Liver (tissue), 3 donors: ENCODE results near the gene ITGB3.

Source experiments
- EGR1 ChIP-seq, 2 donors: IDR thresholded peaks; 2 replicates each; pipeline ENCODE4 v1.6.1; 2016 to 2018; ENCODE audit warnings: antibody characterized with exemption in 2 of 2, low read depth in 2 of 2
- FOXA1 ChIP-seq: IDR thresholded peaks from 2 replicates; pipeline ENCODE4 v1.6.1; 2016; ENCODE audit warnings: antibody characterized with exemption
- JUND ChIP-seq, 2 donors: IDR thresholded peaks; 2 replicates each; pipeline ENCODE4 v1.6.1; 2016; ENCODE audit warnings: antibody characterized with exemption in 2 of 2
- RAD21 ChIP-seq, 2 donors: IDR thresholded peaks; 2 replicates each; pipeline ENCODE4 v1.6.1; 2016; ENCODE audit warnings: antibody characterized with exemption in 2 of 2, mild to moderate bottlenecking in 2 of 2
- SP1 ChIP-seq: IDR thresholded peaks from 2 replicates; pipeline ENCODE4 v1.6.1; 2018; ENCODE audit warnings: antibody characterized with exemption, mild to moderate bottlenecking
- TAF1 ChIP-seq: conservative IDR thresholded peaks from 2 replicates; pipeline ENCODE4 v1.6.1; 2016; ENCODE audit warnings: antibody characterized with exemption, mild to moderate bottlenecking
- YY1 ChIP-seq: IDR thresholded peaks from 2 replicates; pipeline ENCODE4 v1.6.1; 2016; ENCODE audit warnings: antibody characterized with exemption, mild to moderate bottlenecking
- TF ChIP-seq, protein P1 (sequence below): fragments of 150-350 bp; IDR thresholded peaks from 2 replicates; pipeline ENCODE4 v1.5.1; 2017; ENCODE audit warnings: improper control_type of control experiment, low read depth, low read length; ENCODE audit not compliant: missing input control
- TF ChIP-seq, protein P2 (sequence below): IDR thresholded peaks from 2 replicates; pipeline ENCODE4 v1.6.1; 2016; ENCODE audit warnings: antibody characterized with exemption
- TF ChIP-seq, protein P3 (sequence below): IDR thresholded peaks from 2 replicates; pipeline ENCODE4 v1.6.1; 2016; ENCODE audit warnings: antibody characterized with exemption
- donor health status: healthy.
- donor health status: healthy.

DNA sequence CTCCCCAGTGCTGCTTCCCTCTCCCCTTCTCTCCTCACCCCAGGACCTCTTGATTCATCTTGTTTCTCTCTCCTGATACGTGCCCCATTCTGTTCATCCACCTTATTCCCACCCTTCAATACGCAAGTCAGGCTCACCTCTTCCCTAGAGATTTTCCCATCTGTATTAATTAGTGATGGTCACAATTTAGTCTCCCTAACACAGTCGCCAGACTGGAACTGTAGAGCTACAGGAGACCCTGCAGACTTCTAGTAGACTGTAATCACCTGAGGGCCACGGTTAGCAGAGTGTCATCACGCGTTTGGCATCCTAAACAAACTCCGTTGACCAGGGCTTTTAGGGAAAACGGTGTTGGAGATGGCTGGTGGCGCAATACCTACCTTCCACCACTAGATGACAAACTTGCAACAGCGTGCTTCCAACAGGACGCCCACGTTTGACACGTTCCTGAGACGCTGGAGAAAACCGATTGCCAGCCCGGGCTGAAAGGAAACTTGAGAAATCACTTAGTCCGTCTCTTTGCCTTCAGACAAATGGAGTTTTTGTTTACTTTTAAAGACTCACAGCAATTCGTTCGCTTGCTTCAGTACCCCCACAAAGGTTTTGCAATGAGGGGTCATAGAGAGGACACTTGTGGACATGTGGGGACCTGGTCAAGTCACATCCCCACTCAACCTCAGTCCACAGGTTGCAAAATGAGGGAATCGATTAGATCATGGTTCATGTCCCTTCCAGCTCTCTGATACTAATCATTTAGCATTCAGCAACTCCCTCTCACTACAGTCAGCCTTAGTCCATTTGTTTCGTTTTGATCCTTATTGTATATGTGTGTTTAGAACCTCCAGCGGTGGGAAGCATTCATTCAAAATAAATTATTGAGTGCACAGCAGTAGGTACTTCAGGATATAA, 23.8 kb upstream of the ITGB3 start:
- peak; percentile 91 for TF ChIP-seq SP1
- TF ChIP-seq YY1, result peak; percentile 91
- TF ChIP-seq FOXA1, result peak; percentile 73
- TF ChIP-seq, protein P1, sequence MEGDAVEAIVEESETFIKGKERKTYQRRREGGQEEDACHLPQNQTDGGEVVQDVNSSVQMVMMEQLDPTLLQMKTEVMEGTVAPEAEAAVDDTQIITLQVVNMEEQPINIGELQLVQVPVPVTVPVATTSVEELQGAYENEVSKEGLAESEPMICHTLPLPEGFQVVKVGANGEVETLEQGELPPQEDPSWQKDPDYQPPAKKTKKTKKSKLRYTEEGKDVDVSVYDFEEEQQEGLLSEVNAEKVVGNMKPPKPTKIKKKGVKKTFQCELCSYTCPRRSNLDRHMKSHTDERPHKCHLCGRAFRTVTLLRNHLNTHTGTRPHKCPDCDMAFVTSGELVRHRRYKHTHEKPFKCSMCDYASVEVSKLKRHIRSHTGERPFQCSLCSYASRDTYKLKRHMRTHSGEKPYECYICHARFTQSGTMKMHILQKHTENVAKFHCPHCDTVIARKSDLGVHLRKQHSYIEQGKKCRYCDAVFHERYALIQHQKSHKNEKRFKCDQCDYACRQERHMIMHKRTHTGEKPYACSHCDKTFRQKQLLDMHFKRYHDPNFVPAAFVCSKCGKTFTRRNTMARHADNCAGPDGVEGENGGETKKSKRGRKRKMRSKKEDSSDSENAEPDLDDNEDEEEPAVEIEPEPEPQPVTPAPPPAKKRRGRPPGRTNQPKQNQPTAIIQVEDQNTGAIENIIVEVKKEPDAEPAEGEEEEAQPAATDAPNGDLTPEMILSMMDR, result peak; percentile 97
- peak; percentile 87 to 96 for TF ChIP-seq EGR1 (IDR thresholded peaks at IDR 0.05; ENCODE audit: low read depth in 2 of 2)
- TF ChIP-seq, protein P2, sequence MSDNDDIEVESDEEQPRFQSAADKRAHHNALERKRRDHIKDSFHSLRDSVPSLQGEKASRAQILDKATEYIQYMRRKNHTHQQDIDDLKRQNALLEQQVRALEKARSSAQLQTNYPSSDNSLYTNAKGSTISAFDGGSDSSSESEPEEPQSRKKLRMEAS, result peak; percentile 92
- peak; percentile 83 for TF ChIP-seq TAF1
- TF ChIP-seq, protein P3, sequence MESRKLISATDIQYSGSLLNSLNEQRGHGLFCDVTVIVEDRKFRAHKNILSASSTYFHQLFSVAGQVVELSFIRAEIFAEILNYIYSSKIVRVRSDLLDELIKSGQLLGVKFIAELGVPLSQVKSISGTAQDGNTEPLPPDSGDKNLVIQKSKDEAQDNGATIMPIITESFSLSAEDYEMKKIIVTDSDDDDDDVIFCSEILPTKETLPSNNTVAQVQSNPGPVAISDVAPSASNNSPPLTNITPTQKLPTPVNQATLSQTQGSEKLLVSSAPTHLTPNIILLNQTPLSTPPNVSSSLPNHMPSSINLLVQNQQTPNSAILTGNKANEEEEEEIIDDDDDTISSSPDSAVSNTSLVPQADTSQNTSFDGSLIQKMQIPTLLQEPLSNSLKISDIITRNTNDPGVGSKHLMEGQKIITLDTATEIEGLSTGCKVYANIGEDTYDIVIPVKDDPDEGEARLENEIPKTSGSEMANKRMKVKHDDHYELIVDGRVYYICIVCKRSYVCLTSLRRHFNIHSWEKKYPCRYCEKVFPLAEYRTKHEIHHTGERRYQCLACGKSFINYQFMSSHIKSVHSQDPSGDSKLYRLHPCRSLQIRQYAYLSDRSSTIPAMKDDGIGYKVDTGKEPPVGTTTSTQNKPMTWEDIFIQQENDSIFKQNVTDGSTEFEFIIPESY, result peak; percentile 90
- peak; percentile 93 to 97 for TF ChIP-seq JUND (IDR thresholded peaks at IDR 0.05)
- TF ChIP-seq RAD21 (IDR thresholded peaks at IDR 0.05), result peak; percentile 98 to 100
